GM20431 (cell line): Measurements from ENCODE around the gene FBRSL1.

Experiments
- in situ Hi-C: fragments of 300-500 bp; cut with MseI, MboI; formaldehyde crosslinking; loops from one replicate; pipeline ENCODE4 v1.15.0; 2020; ENCODE audit warnings: low sequenced_read_pairs; ENCODE audit not compliant: unreplicated experiment

FBRSL1 gene

GRCh38 chr12:132533584-132533958 lies 43.6 kb downstream of the FBRSL1 start:
- in situ Hi-C loops: loop anchor here (25.0 kb wide), 1 partner anchor 121 kb away; no protein-coding TSS in a partner anchor

- in situ Hi-C loops: loop anchor here (25.0 kb wide), 1 partner anchor 122 kb away; no protein-coding TSS in a partner anchor
Measured at GRCh38 chr12:132534076-132534475, 44.1 kb downstream of the FBRSL1 start.

- in situ Hi-C loops: loop anchor here (25.0 kb wide), 1 partner anchor 123 kb away; no protein-coding TSS in a partner anchor
Measured at GRCh38 chr12:132535019-132535418, 45.1 kb downstream of the FBRSL1 start.

- in situ Hi-C loops: loop anchor here (25.0 kb wide), 1 partner anchor 124 kb away; no protein-coding TSS in a partner anchor
Measured at GRCh38 chr12:132536102-132536876, 46.3 kb downstream of the FBRSL1 start.

- in situ Hi-C loops: loop anchor here (25.0 kb wide), 1 partner anchor 125 kb away; no protein-coding TSS in a partner anchor
Measured at GRCh38 chr12:132537049-132537448, 47.1 kb downstream of the FBRSL1 start.

GRCh38 chr12:132537836-132538662 lies 48.1 kb downstream of the FBRSL1 start:
- in situ Hi-C loops: loop anchor here (25.0 kb wide), 1 partner anchor 126 kb away; no protein-coding TSS in a partner anchor

GRCh38 chr12:132538663-132538990 lies 48.7 kb downstream of the FBRSL1 start:
- in situ Hi-C loops: loop anchor here (25.0 kb wide), 1 partner anchor 126 kb away; no protein-coding TSS in a partner anchor

GRCh38 chr12:132539016-132539773 lies 49.2 kb downstream of the FBRSL1 start:
- in situ Hi-C loops: loop anchor here (25.0 kb wide), 1 partner anchor 127 kb away; no protein-coding TSS in a partner anchor

GRCh38 chr12:132540436-132540835 lies 50.5 kb downstream of the FBRSL1 start:
- in situ Hi-C loops: loop anchor here (25.0 kb wide), 1 partner anchor 128 kb away; no protein-coding TSS in a partner anchor

GRCh38 chr12:132541200-132541599 lies 51.2 kb downstream of the FBRSL1 start:
- in situ Hi-C loops: loop anchor here (25.0 kb wide), 1 partner anchor 129 kb away; no protein-coding TSS in a partner anchor

- in situ Hi-C loops: loop anchor here (25.0 kb wide), 1 partner anchor 130 kb away; no protein-coding TSS in a partner anchor
Measured at GRCh38 chr12:132541996-132542395, 52.0 kb downstream of the FBRSL1 start.

GRCh38 chr12:132542661-132543060 lies 52.7 kb downstream of the FBRSL1 start:
- in situ Hi-C loops: loop anchor here (25.0 kb wide), 1 partner anchor 130 kb away; no protein-coding TSS in a partner anchor

GRCh38 chr12:132543298-132544079 lies 53.5 kb downstream of the FBRSL1 start:
- in situ Hi-C loops: loop anchor here (25.0 kb wide), 1 partner anchor 131 kb away; no protein-coding TSS in a partner anchor

- in situ Hi-C loops: loop anchor here (25.0 kb wide), 1 partner anchor 132 kb away; no protein-coding TSS in a partner anchor
Measured at GRCh38 chr12:132544080-132544397, 54.1 kb downstream of the FBRSL1 start.

- in situ Hi-C loops: loop anchor here (25.0 kb wide), 1 partner anchor 132 kb away; no protein-coding TSS in a partner anchor
Measured at GRCh38 chr12:132544498-132544897, 54.5 kb downstream of the FBRSL1 start.

GRCh38 chr12:132545164-132545953 lies 55.4 kb downstream of the FBRSL1 start:
- in situ Hi-C loops: loop anchor here (25.0 kb wide), 1 partner anchor 133 kb away; no protein-coding TSS in a partner anchor

GRCh38 chr12:132545955-132546354 lies 56.0 kb downstream of the FBRSL1 start:
- in situ Hi-C loops: loop anchor here (25.0 kb wide), 1 partner anchor 134 kb away; no protein-coding TSS in a partner anchor

- in situ Hi-C loops: loop anchor here (25.0 kb wide), 1 partner anchor 134 kb away; no protein-coding TSS in a partner anchor
Measured at GRCh38 chr12:132546647-132547046, 56.7 kb downstream of the FBRSL1 start.
